GM19328 (cell line): ENCODE results near the gene COMT.

Experiments
- ATAC-seq: cut with Tn5 transposase; IDR thresholded peaks from one replicate; pipeline ENCODE4 v1.9.1; 2021; ENCODE audit warnings: mild to moderate bottlenecking, moderate library complexity; ENCODE audit not compliant: unreplicated experiment

COMT gene

DNA sequence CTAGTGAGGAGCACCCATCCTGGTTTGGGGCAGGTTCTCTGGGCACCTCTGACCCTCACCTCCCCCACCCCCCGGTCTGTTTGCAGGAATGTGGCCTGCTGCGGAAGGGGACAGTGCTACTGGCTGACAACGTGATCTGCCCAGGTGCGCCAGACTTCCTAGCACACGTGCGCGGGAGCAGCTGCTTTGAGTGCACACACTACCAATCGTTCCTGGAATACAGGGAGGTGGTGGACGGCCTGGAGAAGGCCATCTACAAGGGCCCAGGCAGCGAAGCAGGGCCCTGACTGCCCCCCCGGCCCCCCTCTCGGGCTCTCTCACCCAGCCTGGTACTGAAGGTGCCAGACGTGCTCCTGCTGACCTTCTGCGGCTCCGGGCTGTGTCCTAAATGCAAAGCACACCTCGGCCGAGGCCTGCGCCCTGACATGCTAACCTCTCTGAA lies 26.9 kb downstream of the COMT start:
- ATAC-seq, result no peak

DNA sequence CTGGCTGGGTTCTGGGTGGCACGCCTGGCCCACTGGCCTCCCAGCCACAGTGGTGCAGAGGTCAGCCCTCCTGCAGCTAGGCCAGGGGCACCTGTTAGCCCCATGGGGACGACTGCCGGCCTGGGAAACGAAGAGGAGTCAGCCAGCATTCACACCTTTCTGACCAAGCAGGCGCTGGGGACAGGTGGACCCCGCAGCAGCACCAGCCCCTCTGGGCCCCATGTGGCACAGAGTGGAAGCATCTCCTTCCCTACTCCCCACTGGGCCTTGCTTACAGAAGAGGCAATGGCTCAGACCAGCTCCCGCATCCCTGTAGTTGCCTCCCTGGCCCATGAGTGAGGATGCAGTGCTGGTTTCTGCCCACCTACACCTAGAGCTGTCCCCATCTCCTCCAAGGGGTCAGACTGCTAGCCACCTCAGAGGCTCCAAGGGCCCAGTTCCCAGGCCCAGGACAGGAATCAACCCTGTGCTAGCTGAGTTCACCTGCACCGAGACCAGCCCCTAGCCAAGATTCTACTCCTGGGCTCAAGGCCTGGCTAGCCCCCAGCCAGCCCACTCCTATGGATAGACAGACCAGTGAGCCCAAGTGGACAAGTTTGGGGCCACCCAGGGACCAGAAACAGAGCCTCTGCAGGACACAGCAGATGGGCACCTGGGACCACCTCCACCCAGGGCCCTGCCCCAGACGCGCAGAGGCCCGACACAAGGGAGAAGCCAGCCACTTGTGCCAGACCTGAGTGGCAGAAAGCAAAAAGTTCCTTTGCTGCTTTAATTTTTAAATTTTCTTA lies 27.8 kb downstream of the COMT start:
- no peak for ATAC-seq

DNA sequence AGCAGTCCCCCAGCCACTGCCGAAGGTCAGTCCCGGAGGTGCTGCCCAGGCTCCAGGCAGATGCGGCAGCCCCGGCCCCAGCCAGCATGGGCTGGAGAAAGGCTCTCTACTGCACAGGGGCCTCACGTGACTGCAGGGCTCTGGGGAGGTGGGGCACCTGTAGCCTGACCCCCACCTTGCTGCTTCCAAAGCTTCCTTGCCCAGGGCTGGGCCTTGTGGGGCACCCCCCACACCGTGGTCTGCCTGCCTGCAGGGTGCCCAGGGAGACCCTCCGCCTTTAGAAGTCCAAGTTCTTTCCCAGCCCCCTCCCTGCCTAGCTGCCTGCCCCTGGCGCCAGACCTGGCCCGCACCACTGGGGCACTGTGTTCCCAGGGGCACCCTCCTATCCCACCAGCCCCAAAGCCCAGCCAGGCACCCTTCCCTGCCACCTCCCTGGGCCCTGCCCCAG lies 28.5 kb downstream of the COMT start:
- no peak for ATAC-seq

DNA sequence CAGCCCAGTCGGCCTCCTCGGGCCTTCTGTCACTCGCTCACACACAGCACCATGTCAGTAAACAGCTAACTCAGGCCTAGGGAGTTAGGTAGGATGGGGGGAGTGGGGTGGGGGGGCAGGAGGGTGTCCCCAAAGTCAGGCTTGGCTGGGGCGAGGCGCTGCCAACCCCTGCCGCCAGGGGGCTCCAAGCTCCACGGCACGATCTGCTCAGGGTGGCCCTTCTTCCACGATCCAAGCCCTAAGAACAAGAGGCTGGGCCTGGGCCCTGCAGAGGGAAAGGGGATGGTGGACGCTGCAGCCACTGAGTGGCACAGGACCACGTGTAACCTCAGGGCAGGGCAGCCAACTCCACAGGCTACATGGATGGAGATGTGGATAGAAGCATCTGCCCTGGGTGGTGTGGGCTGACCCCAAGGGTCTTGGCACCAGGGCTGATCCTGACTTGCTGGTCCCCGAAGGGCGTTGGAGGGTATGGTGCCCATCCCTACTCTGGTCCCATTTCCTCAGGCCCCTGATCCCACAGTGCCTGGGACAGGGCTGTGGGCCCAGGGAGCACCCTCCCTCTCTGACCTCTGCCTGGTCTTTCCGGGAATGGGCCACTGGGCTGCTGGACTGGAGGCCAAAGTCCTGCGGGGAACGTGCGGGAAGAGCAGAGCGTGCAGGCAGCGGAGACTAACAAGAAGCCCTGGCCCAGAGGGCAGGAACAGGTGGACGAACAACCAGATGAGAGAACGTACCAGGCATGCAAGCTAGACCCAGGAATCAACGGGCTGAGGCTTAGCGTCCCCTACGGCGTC lies 29.1 kb downstream of the COMT start:
- no peak for ATAC-seq

DNA sequence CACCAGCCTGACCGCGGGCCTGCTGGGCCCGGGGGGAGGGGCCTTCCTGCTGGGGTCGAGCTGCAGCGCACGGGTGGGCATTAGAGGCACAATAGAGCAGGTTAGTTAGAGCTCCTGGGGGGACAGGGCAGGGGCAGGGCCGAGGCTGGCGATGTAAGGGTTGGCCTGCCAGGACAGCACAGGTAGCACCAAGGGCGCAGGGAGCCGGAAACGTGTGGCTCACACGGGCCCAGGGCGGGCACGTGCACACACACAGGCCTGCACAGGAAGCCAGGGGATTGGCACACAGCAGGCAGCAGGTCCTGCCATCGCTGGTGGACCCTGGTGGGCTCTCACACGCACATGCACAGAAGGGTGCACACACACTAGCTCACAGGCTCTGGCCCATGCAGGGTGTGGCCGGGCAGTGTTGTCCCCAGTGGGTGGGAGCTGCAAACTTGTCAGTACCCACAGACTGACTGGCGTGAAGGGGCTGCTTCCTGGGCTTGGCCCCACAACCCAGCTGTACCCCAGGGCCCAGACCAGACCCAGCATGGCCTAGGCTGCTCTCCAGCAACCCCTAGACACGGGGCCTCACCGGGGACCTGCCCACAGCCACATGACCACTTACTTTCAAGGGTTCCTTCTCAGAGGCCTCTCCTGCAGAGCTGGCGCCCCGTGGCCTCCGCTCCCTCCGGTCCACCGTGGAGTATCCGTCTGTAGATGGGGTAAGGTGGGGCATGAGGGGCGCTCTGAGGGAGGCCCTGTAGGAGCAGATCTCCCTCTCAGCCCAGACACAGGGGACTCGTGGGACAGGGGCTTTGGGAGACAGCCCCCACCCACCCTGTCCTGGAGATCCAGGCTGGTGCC lies 29.9 kb downstream of the COMT start:
- no peak for ATAC-seq

DNA sequence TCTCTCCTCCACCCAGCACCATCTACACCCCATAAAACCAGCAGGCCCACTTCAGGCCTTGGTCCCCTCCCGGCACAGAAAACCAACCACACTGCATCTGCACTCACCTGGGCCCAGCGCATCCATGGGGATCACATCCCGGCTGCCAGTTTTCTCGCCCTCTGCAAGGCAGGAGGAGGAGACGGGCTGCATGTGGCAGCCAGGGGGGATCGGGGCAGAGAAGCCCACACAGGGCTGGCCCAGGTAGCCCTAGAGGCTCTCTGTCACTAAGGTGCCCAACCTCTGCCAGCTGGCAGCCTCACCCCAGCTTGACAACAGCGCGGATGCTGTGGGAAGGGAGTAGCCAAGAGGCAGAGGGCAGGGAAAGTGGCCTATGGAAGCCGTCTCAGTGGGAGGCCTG lies 30.7 kb downstream of the COMT start:
- ATAC-seq, result no peak

DNA sequence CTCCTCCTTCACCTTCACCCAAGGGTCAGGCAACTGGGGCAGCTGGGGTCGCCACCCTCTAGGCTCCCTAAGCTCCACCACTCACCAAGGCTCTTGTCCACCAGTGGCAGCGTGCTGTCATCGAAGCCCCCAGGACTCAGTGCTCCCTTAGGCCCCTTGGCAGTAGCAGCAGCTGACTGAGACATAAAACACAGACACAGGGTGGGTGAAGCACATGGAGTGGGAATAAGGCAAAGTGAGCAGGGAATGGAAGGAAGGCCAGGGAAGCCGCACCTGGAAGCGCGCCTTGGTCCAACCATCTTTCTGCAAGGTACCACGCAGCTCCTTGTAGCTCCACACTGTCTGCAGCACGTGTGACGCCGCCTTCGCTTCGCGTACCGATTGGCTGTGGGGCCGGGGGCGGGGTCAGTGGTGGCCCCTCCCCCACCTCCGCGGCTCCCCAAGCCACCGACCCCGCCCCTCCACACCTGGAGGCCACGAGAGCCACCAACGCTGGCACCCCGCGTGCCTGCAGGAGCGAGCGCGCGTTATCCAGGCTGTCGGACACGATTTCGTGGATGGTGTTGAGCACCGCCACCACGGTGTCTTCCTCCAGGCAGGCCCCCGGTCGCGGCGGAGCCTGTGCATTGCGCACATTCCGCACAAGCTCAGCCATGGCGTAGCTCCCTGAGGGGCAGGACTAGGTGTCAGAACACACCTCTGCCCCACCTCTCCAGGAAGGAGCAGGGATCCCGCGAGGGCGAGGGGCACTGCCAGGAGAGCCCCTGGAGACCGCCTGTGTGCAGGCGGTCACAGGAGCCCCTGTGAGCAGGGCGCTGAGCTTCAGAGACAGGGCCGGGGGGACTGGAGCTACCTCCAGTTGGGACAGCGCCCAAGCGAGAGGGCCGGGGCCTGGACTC lies 31.3 kb downstream of the COMT start:
- ATAC-seq, result no peak

DNA sequence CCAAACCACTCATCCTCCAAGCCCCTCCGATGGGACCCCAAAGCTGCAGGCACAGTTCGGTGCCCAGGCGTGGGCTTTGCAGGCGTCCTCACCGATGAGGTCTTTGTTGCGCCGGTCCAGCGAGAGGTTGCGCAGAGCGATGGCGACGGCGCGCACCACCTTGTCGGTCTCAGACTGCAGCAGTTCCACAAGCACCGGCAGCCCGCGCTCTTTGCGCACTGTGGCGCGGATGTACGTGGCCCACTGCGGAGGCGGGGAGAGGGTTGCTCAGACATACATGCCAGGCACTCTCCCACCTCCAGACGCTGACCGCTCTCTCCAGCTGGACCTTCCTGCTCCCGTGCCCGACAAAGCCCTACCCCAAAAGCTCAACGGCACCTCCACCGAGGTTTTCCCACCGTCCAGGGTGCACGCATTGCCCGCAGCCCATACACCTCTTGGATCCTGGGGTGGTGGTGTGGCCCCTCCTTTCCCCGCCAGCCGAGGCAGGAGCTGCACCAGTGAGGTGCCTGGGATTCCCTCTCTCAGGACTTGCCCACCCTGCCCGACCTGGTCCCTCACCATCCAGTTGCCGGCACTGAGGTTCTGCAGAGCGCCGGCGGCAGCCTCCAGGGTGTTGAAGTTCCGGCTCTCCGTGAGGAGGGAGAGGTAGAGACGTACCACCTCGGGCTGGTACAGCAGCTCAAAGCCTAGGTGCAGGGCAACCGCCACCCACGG lies 32.1 kb downstream of the COMT start:
- ATAC-seq, result no peak

DNA sequence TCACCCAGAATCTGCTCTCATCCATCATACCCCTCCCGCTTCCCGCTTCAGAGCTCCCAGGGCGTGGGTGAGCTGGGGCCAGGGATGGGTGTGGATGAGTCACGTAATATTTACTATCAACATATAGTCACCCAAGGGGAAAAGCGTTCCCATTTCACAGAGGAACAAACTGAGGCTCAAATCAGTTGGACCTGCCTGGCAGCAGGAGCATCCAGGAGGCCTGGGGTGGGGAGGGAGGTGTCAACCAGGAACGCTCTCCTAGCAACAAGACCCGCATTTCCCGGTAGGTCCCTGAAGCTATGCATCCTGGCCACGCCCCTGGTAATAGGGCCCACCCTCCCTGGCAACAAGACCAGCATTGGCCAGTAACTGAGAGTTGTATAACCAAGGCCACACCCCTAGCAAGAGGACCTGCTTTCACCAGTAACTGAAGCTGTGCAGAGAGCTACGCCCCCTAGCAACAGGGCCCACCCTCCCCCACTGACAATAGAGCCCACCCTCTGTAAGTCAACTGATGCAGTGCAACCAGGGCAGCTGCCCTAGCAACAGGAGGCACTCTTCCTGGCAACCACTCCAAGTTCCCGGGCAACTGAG lies 32.8 kb downstream of the COMT start:
- no peak for ATAC-seq

DNA sequence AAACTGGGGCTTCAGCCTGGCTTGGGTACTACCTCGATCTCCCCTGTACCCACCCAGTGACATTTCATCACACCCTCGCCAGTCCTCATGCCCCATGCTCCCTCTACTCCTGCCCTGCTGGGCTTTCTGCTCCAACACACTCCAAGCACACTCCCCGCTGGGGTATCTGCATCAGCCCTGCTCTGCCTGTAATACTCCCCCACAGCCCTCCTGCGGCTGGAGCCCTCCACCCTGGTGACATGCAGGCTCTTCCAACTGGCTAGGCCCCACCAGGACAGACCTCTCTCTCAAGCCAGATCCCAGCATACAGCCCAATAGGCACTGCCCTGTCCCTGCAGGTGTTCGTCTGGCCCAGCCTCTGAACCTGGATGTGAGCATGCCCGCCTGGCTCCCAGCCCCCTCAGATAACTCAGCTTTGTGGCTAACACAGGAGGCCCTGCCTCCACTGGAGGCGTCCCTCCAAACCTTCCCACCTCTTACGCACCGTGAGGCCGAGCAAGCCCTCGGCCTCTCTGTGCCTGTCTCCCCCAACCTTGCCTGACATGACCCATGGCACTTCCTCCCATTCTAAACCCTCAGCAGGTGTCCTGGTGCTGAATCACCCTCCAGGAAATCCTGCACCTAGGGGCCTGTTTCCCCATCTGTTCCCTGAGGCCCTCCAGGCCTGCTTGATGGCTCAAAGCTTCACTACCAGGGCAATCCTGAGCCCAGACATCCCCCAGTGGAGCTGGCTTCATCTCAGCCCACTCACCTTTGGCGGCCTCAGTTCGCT lies 33.5 kb downstream of the COMT start:
- no peak for ATAC-seq

DNA sequence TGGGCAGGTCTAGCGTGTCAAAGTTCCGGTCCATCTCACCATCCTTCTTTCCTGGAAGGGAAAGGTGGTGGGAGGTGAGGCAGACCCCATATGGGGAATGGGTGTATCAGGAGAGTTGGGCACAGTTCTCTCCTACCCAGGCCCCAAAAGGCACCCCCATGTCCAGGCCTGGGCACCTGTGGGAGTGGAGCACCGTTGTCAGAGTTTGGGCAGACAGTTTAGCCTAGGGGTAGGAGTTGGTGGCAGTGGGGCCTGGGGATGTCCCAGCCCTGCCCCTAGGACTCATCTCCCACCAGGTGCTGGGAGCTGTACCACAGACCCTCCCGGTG lies 34.1 kb downstream of the COMT start:
- no peak for ATAC-seq

DNA sequence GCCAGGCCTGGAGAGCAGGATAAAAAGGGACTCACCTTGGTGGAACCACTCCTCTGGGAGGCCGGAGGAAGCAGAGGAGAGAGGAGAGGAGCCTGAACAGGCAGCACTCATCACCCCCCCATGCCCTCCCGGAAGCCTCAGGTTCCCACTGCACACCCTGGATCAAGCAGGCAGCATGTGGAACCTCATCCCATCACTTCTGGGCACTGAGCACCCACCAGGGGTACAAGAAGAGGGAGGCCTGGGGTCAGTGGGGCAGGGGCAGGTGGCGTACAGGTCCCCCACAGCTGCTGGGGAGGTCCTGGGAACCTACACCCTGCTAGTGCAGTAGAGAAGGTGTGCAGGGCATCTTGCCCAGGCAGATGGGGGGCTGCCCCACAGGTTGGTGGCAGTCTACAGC lies 35.1 kb downstream of the COMT start:
- ATAC-seq, result no peak

DNA sequence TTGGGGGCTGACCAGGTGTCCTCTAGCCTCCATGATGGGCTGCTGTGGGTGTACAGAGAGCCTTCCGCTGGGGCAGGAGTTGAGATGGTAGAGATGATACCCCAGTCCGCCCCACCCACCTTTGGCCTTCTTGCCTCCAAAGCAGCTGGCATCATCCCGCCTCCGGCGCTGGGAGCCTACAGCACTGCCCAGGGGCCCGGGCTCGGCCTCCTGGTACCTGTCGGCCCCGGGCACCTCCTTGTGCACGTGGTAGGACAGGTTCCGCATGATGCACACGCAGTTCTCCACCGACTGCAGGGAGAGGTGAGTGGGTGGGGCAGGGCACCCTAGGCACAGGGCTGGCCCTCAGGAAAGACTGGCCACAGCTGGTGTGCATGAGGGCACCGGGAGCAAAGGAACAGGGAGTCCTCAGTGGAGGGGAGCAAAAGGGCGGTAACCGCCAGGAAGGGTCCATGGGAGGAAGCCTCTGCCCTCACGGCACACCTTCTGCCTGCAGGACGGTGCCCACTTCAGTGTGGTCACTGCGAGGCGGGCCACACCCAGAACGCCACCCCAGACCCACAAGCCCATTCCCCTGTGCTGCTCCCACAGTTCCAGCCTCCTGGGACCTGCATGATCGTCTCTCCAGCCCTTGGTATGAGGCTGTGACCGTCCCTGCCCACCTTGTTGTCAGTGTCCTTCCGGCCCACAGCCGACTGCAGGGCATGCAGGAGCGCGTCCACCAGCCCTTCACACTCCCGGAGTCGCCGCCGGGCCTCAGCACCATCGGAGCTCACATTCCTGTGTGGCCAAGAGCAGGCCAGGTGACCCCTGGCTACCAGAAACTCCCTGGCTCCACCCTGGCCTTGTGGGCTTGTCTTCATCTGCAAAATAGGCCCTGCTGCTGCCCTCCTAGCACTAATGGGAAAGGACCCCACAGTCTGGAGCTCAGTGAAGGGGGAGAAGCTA lies 36.0 kb downstream of the COMT start:
- no peak for ATAC-seq

DNA sequence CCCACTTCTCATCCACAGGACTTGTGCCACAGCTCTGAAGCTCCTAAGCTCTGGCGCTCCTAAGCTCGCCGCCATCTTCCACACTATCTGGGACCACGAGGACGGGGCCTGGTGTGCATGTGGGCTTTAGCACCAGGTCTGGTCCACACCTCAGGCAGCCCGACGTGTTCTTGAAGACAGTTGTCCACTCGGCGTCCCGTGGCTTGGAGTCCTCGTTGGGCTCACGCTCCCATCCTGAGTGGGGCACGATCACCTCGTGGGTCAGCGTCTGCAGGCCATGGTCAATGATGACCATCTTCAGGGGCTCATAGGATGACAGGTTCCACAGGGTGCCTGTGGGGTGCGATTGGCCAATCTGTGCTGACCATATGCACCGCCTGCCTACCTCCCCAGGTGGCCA lies 37.2 kb downstream of the COMT start:
- ATAC-seq, result no peak

DNA sequence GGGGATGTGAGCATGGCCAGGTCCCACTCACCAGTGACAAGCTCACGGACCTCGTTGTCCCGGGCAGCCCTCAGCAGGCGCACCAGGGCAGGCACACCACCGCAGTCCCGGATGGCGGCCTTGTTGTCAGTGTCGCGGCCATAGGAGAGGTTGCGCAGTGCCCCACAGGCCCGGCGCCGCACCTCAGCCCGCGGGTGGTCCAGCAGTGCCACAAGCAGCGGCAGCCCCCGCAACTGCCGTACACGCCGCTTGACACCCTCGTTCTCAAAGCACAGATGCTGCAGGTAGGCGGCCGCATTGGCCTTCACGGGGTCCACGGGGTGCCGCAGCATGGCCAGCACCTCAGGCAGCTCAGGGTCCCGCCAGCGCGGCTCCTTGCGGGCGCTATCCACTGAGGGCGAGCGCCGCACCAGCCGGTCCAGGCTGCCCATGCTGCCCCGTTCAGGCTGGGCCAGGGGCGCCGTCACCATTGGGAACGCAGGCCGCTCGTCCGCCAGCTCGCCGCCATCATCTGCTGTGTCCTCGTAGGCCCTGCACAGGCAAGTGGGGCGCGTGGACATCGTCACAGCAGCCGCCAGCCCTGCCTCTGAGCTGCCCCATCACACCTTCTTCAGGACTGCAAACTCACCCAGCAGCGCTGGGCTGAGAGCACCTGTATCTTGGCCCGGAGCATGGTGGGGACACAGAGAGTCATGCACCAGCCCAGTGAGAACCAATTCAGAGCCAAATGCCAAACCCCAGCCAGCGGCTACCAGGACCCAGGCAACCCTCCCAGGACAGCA lies 38.3 kb downstream of the COMT start:
- no peak for ATAC-seq

DNA sequence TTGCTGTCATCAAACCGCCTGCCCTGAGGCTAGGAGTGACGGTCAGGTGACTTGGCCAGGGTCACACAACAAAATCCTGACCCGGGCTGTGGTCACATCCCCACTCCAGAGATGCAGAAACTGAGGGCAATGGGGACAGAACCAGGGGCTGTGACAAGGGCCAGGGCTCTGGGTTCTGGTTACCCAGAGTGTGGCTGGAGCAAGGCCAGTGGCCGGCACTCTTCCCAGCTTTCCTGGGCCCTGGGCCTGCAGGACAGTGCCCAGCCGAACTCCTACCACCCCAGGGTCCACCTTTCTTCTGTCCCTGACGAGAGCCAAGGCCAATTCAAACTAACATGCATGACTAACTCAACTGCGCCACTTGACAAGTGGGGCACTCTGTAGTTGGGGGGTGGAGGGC lies 39.2 kb downstream of the COMT start:
- ATAC-seq, result no peak
